Loucy (cell line): ENCODE data around the gene TPM2.

Experiments
- H2AFZ ChIP-seq: fragments of 200-600 bp; sonication (generic); 2 replicates; pipeline ENCODE4 v1.6.0; 2016; ENCODE audit warnings: antibody characterized with exemption, mild to moderate bottlenecking, low read length, moderate library complexity
- H3F3A ChIP-seq: fragments of 200-600 bp; 2 replicates; pipeline ENCODE4 v1.6.0; 2016; ENCODE audit warnings: antibody characterized with exemption, low read depth, mild to moderate bottlenecking
- H3K27me3 ChIP-seq: fragments of 200-600 bp; sonication (generic); 2 replicates; pipeline ENCODE4 v1.6.1; 2014; ENCODE audit warnings: low read length, mild to moderate bottlenecking; ENCODE audit not compliant: insufficient read depth, poor library complexity, severe bottlenecking
- H3K36me3 ChIP-seq: fragments of 200-600 bp; sonication (generic); 2 replicates; pipeline ENCODE4 v1.6.1; 2016; ENCODE audit warnings: low read length; ENCODE audit not compliant: insufficient read depth
- H3K4me1 ChIP-seq: fragments of 200-600 bp; sonication (generic); 2 replicates; pipeline ENCODE4 v1.5.1; 2014; ENCODE audit warnings: low read length, mild to moderate bottlenecking; ENCODE audit not compliant: insufficient read depth, poor library complexity, severe bottlenecking
- H3K4me2 ChIP-seq: fragments of 200-600 bp; sonication (generic); 2 replicates; pipeline ENCODE4 v1.6.0; 2014; ENCODE audit warnings: antibody characterized with exemption, low read length, low read depth, mild to moderate bottlenecking; ENCODE audit not compliant: poor library complexity, severe bottlenecking
- H3K4me3 ChIP-seq: fragments of 200-600 bp; sonication (generic); 2 replicates; pipeline ENCODE4 v1.5.1; 2014; ENCODE audit warnings: low read length, mild to moderate bottlenecking, mixed read lengths; ENCODE audit not compliant: poor library complexity, severe bottlenecking
- H3K79me2 ChIP-seq: fragments of 200-600 bp; sonication (generic); 2 replicates; pipeline ENCODE4 v1.6.1; 2014; ENCODE audit warnings: low read length; ENCODE audit not compliant: insufficient read depth
- H3K9ac ChIP-seq: fragments of 200-600 bp; sonication (generic); 2 replicates; pipeline ENCODE4 v1.6.0; 2014; ENCODE audit warnings: mild to moderate bottlenecking, low read depth, low read length, moderate library complexity; ENCODE audit not compliant: poor library complexity, severe bottlenecking
- H3K9me2 ChIP-seq: fragments of 200-600 bp; sonication (generic); replicated peaks from 2 replicates; pipeline ENCODE4 v1.6.1; 2016; ENCODE audit warnings: low read depth, low read length, mixed read lengths
- H3K9me3 ChIP-seq: fragments of 200-600 bp; sonication (generic); 2 replicates; pipeline ENCODE4 v1.6.1; 2014; ENCODE audit warnings: mild to moderate bottlenecking, antibody characterized with exemption, low read length, low read depth; ENCODE audit not compliant: insufficient read depth
- H4K20me1 ChIP-seq: fragments of 200-600 bp; sonication (generic); 2 replicates; pipeline ENCODE4 v1.6.0; 2014; ENCODE audit warnings: antibody characterized with exemption, low read length, mild to moderate bottlenecking; ENCODE audit not compliant: insufficient read depth, poor library complexity, severe bottlenecking
- CTCF ChIP-seq: fragments of 200-600 bp; sonication (generic); conservative IDR thresholded peaks from 2 replicates; pipeline ENCODE4 v1.5.1; 2014; ENCODE audit warnings: mild to moderate bottlenecking, antibody characterized with exemption, low read length
- EZH2phosphoT487 ChIP-seq: fragments of 200-600 bp; IDR thresholded peaks from 2 replicates; pipeline ENCODE4 v1.6.1; 2018; ENCODE audit warnings: antibody characterized with exemption, mild to moderate bottlenecking, moderate library complexity, borderline replicate concordance

Gene TPM2

GRCh38 chr9:35690294-35690613 is 529 bp upstream of the TPM2 start:
- Histone ChIP-seq H3K9ac (peak overlapping the region; percentile 91), H3K9me3 (no peaks in the 10 kb centered on the region), H3F3A (no peaks in the 10 kb centered on the region), H4K20me1 (no peaks in the 10 kb centered on the region), H3K4me1 (peaks cover 8% of the 10 kb centered on the region), H3K27me3 (no peaks in the 10 kb centered on the region), H3K36me3 (no peaks in the 10 kb centered on the region), H2AFZ (peak overlapping the region; percentile 98; the same call in 1 of the 2 replicates), H3K4me2 (peak overlapping the region; percentile 63), H3K79me2 (no peaks in the 10 kb centered on the region), H3K9me2 (no peaks in the 10 kb centered on the region), H3K4me3 (peak overlapping the region; percentile 88)
- TF ChIP-seq EZH2phosphoT487, result no peak
- no peak for TF ChIP-seq CTCF

- Histone ChIP-seq H3K27me3 (no peaks in the 10 kb centered on the region), H3K9ac (no peak overlapping the region), H3K4me1 (peaks cover 8% of the 10 kb centered on the region), H3K36me3 (no peaks in the 10 kb centered on the region), H2AFZ (no peak overlapping the region), H3K4me2 (peak overlapping the region; percentile 13), H3K4me3 (no peak overlapping the region), H4K20me1 (no peaks in the 10 kb centered on the region), H3K9me3 (no peaks in the 10 kb centered on the region), H3F3A (no peaks in the 10 kb centered on the region), H3K79me2 (no peaks in the 10 kb centered on the region), H3K9me2 (no peaks in the 10 kb centered on the region)
- TF ChIP-seq EZH2phosphoT487 (no peak), CTCF (no peak)
Observed at GRCh38 chr9:35688558-35689541, 875 bp downstream of the TPM2 start.

- no peak overlapping the region for H2AFZ ChIP-seq
- H3K36me3 ChIP-seq, result no peaks in the 10 kb centered on the region
- no peaks in the 10 kb centered on the region for H3F3A ChIP-seq
- no peak overlapping the region for H3K4me3 ChIP-seq
- no peaks in the 10 kb centered on the region for H3K27me3 ChIP-seq
- H3K4me1 ChIP-seq, result peaks cover 8% of the 10 kb centered on the region
- H3K4me2 ChIP-seq, result no peak overlapping the region
- no peaks in the 10 kb centered on the region for H3K9me2 ChIP-seq
- H3K79me2 ChIP-seq, result no peaks in the 10 kb centered on the region
- H3K9me3 ChIP-seq, result no peaks in the 10 kb centered on the region
- H3K9ac ChIP-seq, result no peak overlapping the region
- no peaks in the 10 kb centered on the region for H4K20me1 ChIP-seq
- TF ChIP-seq EZH2phosphoT487 (no peak), CTCF (no peak)
Observed at GRCh38 chr9:35687972-35688557, 1.7 kb downstream of the TPM2 start.
